ENCODE data around the gene TBC1D22A.

GRCh38 chr22:46881373-46882118 is 119.1 kb downstream of the TBC1D22A start:
- TF ChIP-seq, protein P1, sequence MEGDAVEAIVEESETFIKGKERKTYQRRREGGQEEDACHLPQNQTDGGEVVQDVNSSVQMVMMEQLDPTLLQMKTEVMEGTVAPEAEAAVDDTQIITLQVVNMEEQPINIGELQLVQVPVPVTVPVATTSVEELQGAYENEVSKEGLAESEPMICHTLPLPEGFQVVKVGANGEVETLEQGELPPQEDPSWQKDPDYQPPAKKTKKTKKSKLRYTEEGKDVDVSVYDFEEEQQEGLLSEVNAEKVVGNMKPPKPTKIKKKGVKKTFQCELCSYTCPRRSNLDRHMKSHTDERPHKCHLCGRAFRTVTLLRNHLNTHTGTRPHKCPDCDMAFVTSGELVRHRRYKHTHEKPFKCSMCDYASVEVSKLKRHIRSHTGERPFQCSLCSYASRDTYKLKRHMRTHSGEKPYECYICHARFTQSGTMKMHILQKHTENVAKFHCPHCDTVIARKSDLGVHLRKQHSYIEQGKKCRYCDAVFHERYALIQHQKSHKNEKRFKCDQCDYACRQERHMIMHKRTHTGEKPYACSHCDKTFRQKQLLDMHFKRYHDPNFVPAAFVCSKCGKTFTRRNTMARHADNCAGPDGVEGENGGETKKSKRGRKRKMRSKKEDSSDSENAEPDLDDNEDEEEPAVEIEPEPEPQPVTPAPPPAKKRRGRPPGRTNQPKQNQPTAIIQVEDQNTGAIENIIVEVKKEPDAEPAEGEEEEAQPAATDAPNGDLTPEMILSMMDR (IDR thresholded peaks at IDR 0.05), result no peak
- TF ChIP-seq POLR2A (IDR thresholded peaks at IDR 0.05), result no peak
